Hepatocyte (in vitro differentiated cells): Measurements from ENCODE around the gene RAP1B.

ENCODE experiments used
- CTCF ChIP-seq: fragments of 200-600 bp; sonication (generic); IDR thresholded peaks from 2 replicates; pipeline ENCODE4 v1.5.1; 2016; ENCODE audit warnings: antibody characterized with exemption, mild to moderate bottlenecking; ENCODE audit not compliant: poor library complexity
- EZH2phosphoT487 ChIP-seq: fragments of 200-600 bp; sonication (generic); IDR thresholded peaks from one replicate; pipeline ENCODE4 v1.6.1; 2018; ENCODE audit warnings: antibody characterized with exemption, mild to moderate bottlenecking, low read depth, moderate library complexity; ENCODE audit not compliant: unreplicated experiment, severe bottlenecking

GRCh38 chr12:68674376-68674775 lies 63.7 kb downstream of the RAP1B start:
- no peak for TF ChIP-seq CTCF
- TF ChIP-seq EZH2phosphoT487: no peak
